ENCODE data around the gene RXFP2. TPM values are rescaled to one million over a fixed set of nuclear protein-coding genes. Genes with fewer than 3 reads are reported as not detected.

The RXFP2 gene
- polyA plus RNA-seq, 1 donor (not counting 4 experiments of a cell fraction or from before 2014, with no cell fraction given): not detected

DNA sequence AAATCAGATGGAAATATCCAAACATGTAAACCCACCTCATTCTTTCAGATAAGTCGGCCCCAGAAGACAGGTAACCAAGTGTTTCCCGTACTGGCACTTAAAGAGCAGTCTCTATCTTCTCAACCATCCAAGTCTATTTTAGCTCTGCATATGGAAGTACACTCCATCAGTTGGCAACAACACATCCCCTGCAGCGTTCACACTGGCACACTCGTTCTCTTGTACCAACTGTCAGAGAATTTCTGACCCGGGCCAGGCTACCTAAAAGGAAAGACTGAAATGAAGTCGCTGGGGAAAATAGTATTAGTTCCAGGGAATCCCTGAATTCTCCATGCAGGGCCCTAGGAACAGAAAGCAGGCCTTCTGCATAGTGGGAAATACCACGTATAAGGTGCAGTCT lies 109.3 kb downstream of the RXFP2 start:
- Histone ChIP-seq H3K36me3 (ENCODE audit: control insufficient read depth in 2 of 2, extremely low read depth in 1 of 2, insufficient read depth in 2 of 2, low read length in 2 of 2) (no peaks in the 10 kb centered on the region), H3K9ac (ENCODE audit: control insufficient read depth, extremely low read depth, insufficient read depth, low read length) (no peak overlapping the region), H3K4me1 (ENCODE audit: control insufficient read depth, extremely low read depth, insufficient read depth, low read length) (peaks cover 6% of the 10 kb centered on the region), H3K4me3 (ENCODE audit: control insufficient read depth in 2 of 3, extremely low read depth in 1 of 3, insufficient read depth in 2 of 3, low read depth in 1 of 3, low read length in 3 of 3) (no peak overlapping the region), H3K27ac (ENCODE audit: control insufficient read depth, insufficient read depth, low read length) (no peak overlapping the region), H4K20me1 (ENCODE audit: control insufficient read depth, extremely low read depth, insufficient read depth, low read length) (no peaks in the 10 kb centered on the region), H3K79me2 (ENCODE audit: control insufficient read depth, insufficient read depth, low read length) (no peaks in the 10 kb centered on the region), H3K9me1 (ENCODE audit: control insufficient read depth, extremely low read depth, insufficient read depth, low read length) (no peaks in the 10 kb centered on the region), H3K27me3 (ENCODE audit: control insufficient read depth, extremely low read depth, insufficient read depth, low read length) (peaks cover 10% of the 10 kb centered on the region), H3K9me3 (ENCODE audit: control insufficient read depth, low read depth, low read length) (no peaks in the 10 kb centered on the region), H2AFZ (ENCODE audit: control insufficient read depth, low read length) (no peak overlapping the region), H3K4me2 (ENCODE audit: control insufficient read depth, extremely low read depth, insufficient read depth, low read depth, low read length) (no peak overlapping the region)
- TF ChIP-seq CTCF (optimal IDR thresholded peaks at IDR 0.05 in 1 of 3, IDR thresholded peaks at IDR 0.05 in 1 of 3, conservative IDR thresholded peaks at IDR 0.05 in 1 of 3; ENCODE audit: extremely low read depth in 1 of 3, insufficient read depth in 2 of 3, low read length in 3 of 3) (no peak), EZH2 (IDR thresholded peaks at IDR 0.05; ENCODE audit: low read length) (no peak)
- FAIRE-seq: no peak
- no peak for DNase-seq (ENCODE audit: low read depth, low spot score)
- dilution Hi-C loops (cut with MboI; ENCODE audit: extremely low pct_ligation_motif_present, low sequenced_read_pairs): no loop called here

GRCh38 chr13:31849206-31849605 lies 109.9 kb downstream of the RXFP2 start:
- H3K4me1 ChIP-seq (ENCODE audit: control insufficient read depth, extremely low read depth, insufficient read depth, low read length): peaks cover 6% of the 10 kb centered on the region
- no peaks in the 10 kb centered on the region for H3K9me1 ChIP-seq (ENCODE audit: control insufficient read depth, extremely low read depth, insufficient read depth, low read length)
- no peak overlapping the region for H3K4me2 ChIP-seq (ENCODE audit: control insufficient read depth, extremely low read depth, insufficient read depth, low read depth, low read length)
- TF ChIP-seq CTCF (optimal IDR thresholded peaks at IDR 0.05 in 1 of 3, IDR thresholded peaks at IDR 0.05 in 1 of 3, conservative IDR thresholded peaks at IDR 0.05 in 1 of 3; ENCODE audit: extremely low read depth in 1 of 3, insufficient read depth in 2 of 3, low read length in 3 of 3): no peak
- no peak for TF ChIP-seq EZH2 (IDR thresholded peaks at IDR 0.05; ENCODE audit: low read length)
- no peak overlapping the region for H3K27ac ChIP-seq (ENCODE audit: control insufficient read depth, insufficient read depth, low read length)
- H3K27me3 ChIP-seq (ENCODE audit: control insufficient read depth, extremely low read depth, insufficient read depth, low read length): peaks cover 10% of the 10 kb centered on the region
- DNase-seq (ENCODE audit: low read depth, low spot score): no peak
- no peak overlapping the region for H3K4me3 ChIP-seq (ENCODE audit: control insufficient read depth in 2 of 3, extremely low read depth in 1 of 3, insufficient read depth in 2 of 3, low read depth in 1 of 3, low read length in 3 of 3)
- dilution Hi-C loops (cut with MboI; ENCODE audit: extremely low pct_ligation_motif_present, low sequenced_read_pairs): no loop called here
- no peak for FAIRE-seq
- no peak overlapping the region for H3K9ac ChIP-seq (ENCODE audit: control insufficient read depth, extremely low read depth, insufficient read depth, low read length)
- no peaks in the 10 kb centered on the region for H3K36me3 ChIP-seq (ENCODE audit: control insufficient read depth in 2 of 2, extremely low read depth in 1 of 2, insufficient read depth in 2 of 2, low read length in 2 of 2)
- no peak overlapping the region for H2AFZ ChIP-seq (ENCODE audit: control insufficient read depth, low read length)
- H3K9me3 ChIP-seq (ENCODE audit: control insufficient read depth, low read depth, low read length): no peaks in the 10 kb centered on the region
- no peaks in the 10 kb centered on the region for H3K79me2 ChIP-seq (ENCODE audit: control insufficient read depth, insufficient read depth, low read length)
- no peaks in the 10 kb centered on the region for H4K20me1 ChIP-seq (ENCODE audit: control insufficient read depth, extremely low read depth, insufficient read depth, low read length)

Data from keratinocyte (primary cell).